Measurements from ENCODE around the gene F8. TPM values are rescaled to one million over a fixed set of nuclear protein-coding genes. Genes with fewer than 3 reads are reported as not detected.

The F8 gene
- total and polyA plus RNA-seq, 2 donors (not counting 1 experiment from before 2014, with no cell fraction given) = 4.5 to 7.9 TPM

DNA sequence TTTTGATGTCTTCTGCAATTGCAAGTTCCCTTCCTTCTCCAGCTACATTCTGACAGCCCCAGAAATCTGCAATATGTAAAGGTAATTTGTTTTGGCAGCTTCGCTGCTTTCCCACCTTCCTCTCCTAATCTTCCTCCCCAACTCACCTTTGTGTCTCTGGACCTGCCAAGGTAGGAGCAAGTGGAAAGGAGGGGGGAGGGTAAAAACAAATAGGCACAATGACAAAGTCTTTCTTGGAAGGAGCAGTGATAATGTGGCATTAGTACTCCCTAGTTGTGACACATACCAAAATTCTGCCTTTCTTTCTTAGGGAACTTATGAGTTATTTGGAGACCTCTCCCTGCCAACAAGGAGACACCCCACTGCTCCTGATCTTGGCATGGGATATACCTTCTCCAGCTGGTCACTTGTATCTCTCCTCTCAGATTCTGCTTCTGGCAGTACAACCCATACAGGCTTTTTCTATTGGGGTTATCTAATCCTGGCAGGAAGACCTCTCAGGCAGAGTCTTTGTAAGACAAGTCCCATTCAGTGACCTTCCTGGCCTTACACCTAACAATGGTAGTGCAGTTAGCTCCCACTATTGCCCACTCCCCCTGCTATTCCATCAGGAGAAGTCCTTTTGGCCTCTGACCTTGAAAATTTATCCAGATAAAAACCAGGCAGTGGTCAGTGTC is 24.2 kb downstream of the F8 start:
- H3K4me1 ChIP-seq (ENCODE audit: control insufficient read depth, extremely low read depth, insufficient read depth, low read length) = no peaks in the 10 kb centered on the region
- no peak overlapping the region for H3K4me2 ChIP-seq (ENCODE audit: extremely low read depth, insufficient read depth, low read length)
- no peak overlapping the region for H3K27ac ChIP-seq (ENCODE audit: insufficient read depth, low read length)
- no peaks in the 10 kb centered on the region for H3K36me3 ChIP-seq (ENCODE audit: control insufficient read depth, insufficient read depth, low read length)
- H3K79me2 ChIP-seq (ENCODE audit: control insufficient read depth, insufficient read depth, low read length) = no peaks in the 10 kb centered on the region
- H3K4me3 ChIP-seq (replicated peaks in 1 of 4; ENCODE audit: control extremely low read depth in 1 of 4, insufficient read depth in 1 of 4, low read depth in 3 of 4, low read length in 4 of 4) = no peak overlapping the region
- no peak overlapping the region for H3K9ac ChIP-seq (ENCODE audit: insufficient read depth, low read length)
- no peak for TF ChIP-seq EZH2 (IDR thresholded peaks at IDR 0.05; ENCODE audit: low read length, missing control alignments)
- TF ChIP-seq, protein P1, sequence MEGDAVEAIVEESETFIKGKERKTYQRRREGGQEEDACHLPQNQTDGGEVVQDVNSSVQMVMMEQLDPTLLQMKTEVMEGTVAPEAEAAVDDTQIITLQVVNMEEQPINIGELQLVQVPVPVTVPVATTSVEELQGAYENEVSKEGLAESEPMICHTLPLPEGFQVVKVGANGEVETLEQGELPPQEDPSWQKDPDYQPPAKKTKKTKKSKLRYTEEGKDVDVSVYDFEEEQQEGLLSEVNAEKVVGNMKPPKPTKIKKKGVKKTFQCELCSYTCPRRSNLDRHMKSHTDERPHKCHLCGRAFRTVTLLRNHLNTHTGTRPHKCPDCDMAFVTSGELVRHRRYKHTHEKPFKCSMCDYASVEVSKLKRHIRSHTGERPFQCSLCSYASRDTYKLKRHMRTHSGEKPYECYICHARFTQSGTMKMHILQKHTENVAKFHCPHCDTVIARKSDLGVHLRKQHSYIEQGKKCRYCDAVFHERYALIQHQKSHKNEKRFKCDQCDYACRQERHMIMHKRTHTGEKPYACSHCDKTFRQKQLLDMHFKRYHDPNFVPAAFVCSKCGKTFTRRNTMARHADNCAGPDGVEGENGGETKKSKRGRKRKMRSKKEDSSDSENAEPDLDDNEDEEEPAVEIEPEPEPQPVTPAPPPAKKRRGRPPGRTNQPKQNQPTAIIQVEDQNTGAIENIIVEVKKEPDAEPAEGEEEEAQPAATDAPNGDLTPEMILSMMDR (conservative IDR thresholded peaks at IDR 0.05 in 1 of 2, IDR thresholded peaks at IDR 0.05 in 1 of 2; ENCODE audit: low read depth in 1 of 2, low read length in 2 of 2) = no peak
- H2AFZ ChIP-seq (ENCODE audit: low read length) = no peak overlapping the region
- no peaks in the 10 kb centered on the region for H3K9me3 ChIP-seq (ENCODE audit: control insufficient read depth, insufficient read depth, low read depth, low read length)
- H4K20me1 ChIP-seq (ENCODE audit: control insufficient read depth, extremely low read depth, insufficient read depth, low read length) = no peaks in the 10 kb centered on the region
- H3K27me3 ChIP-seq (ENCODE audit: control insufficient read depth, insufficient read depth, low read length) = no peaks in the 10 kb centered on the region
- no peak for DNase-seq (ENCODE audit: low read depth in 2 of 2)

DNA sequence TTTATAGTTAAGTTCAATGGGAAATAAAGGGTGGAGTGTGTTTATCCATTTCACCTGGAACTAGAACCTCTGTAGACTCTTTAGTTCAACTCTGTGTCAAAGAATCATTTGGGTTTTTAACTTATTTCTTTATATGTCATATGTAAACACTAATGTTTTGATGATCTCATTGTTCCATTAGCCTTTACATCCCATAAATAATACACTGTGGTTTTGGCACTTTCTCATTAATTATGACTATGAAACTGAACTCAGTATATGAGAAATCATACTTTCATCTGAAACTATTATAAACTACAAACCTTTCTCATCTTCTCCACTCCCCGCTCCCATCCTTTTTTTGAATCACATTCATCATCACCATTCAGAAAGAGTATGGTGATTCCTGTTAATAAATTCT is 31.0 kb downstream of the F8 start:
- H3K9ac ChIP-seq (ENCODE audit: insufficient read depth, low read length) = no peak overlapping the region
- H3K27ac ChIP-seq (ENCODE audit: insufficient read depth, low read length) = no peak overlapping the region
- no peak for DNase-seq (ENCODE audit: low read depth in 2 of 2)
- no peak overlapping the region for H2AFZ ChIP-seq (ENCODE audit: low read length)
- no peaks in the 10 kb centered on the region for H3K36me3 ChIP-seq (ENCODE audit: control insufficient read depth, insufficient read depth, low read length)
- no peak overlapping the region for H3K4me3 ChIP-seq (replicated peaks in 1 of 4; ENCODE audit: control extremely low read depth in 1 of 4, insufficient read depth in 1 of 4, low read depth in 3 of 4, low read length in 4 of 4)
- H3K9me3 ChIP-seq (ENCODE audit: control insufficient read depth, insufficient read depth, low read depth, low read length) = no peaks in the 10 kb centered on the region
- H3K27me3 ChIP-seq (ENCODE audit: control insufficient read depth, insufficient read depth, low read length) = no peaks in the 10 kb centered on the region
- no peaks in the 10 kb centered on the region for H4K20me1 ChIP-seq (ENCODE audit: control insufficient read depth, extremely low read depth, insufficient read depth, low read length)
- TF ChIP-seq, protein P1 (conservative IDR thresholded peaks at IDR 0.05 in 1 of 2, IDR thresholded peaks at IDR 0.05 in 1 of 2; ENCODE audit: low read depth in 1 of 2, low read length in 2 of 2) = no peak
- no peak for TF ChIP-seq EZH2 (IDR thresholded peaks at IDR 0.05; ENCODE audit: low read length, missing control alignments)
- no peaks in the 10 kb centered on the region for H3K79me2 ChIP-seq (ENCODE audit: control insufficient read depth, insufficient read depth, low read length)
- no peak overlapping the region for H3K4me2 ChIP-seq (ENCODE audit: extremely low read depth, insufficient read depth, low read length)
- no peaks in the 10 kb centered on the region for H3K4me1 ChIP-seq (ENCODE audit: control insufficient read depth, extremely low read depth, insufficient read depth, low read length)

GRCh38 chrX:154991039-154991438 is 31.5 kb downstream of the F8 start:
- Histone ChIP-seq H3K36me3 (ENCODE audit: control insufficient read depth, insufficient read depth, low read length) (no peaks in the 10 kb centered on the region), H3K9me3 (ENCODE audit: control insufficient read depth, insufficient read depth, low read depth, low read length) (no peaks in the 10 kb centered on the region), H3K9ac (ENCODE audit: insufficient read depth, low read length) (no peak overlapping the region), H2AFZ (ENCODE audit: low read length) (no peak overlapping the region), H3K4me2 (ENCODE audit: extremely low read depth, insufficient read depth, low read length) (no peak overlapping the region), H4K20me1 (ENCODE audit: control insufficient read depth, extremely low read depth, insufficient read depth, low read length) (no peaks in the 10 kb centered on the region), H3K4me1 (ENCODE audit: control insufficient read depth, extremely low read depth, insufficient read depth, low read length) (no peaks in the 10 kb centered on the region), H3K4me3 (replicated peaks in 1 of 4; ENCODE audit: control extremely low read depth in 1 of 4, insufficient read depth in 1 of 4, low read depth in 3 of 4, low read length in 4 of 4) (no peak overlapping the region), H3K79me2 (ENCODE audit: control insufficient read depth, insufficient read depth, low read length) (no peaks in the 10 kb centered on the region), H3K27me3 (ENCODE audit: control insufficient read depth, insufficient read depth, low read length) (no peaks in the 10 kb centered on the region), H3K27ac (ENCODE audit: insufficient read depth, low read length) (no peak overlapping the region)
- TF ChIP-seq, protein P1 (conservative IDR thresholded peaks at IDR 0.05 in 1 of 2, IDR thresholded peaks at IDR 0.05 in 1 of 2; ENCODE audit: low read depth in 1 of 2, low read length in 2 of 2) = no peak
- no peak for TF ChIP-seq EZH2 (IDR thresholded peaks at IDR 0.05; ENCODE audit: low read length, missing control alignments)
- no peak for DNase-seq (ENCODE audit: low read depth in 2 of 2)
